ENCODE measurements around the gene ZNF451.

DNA sequence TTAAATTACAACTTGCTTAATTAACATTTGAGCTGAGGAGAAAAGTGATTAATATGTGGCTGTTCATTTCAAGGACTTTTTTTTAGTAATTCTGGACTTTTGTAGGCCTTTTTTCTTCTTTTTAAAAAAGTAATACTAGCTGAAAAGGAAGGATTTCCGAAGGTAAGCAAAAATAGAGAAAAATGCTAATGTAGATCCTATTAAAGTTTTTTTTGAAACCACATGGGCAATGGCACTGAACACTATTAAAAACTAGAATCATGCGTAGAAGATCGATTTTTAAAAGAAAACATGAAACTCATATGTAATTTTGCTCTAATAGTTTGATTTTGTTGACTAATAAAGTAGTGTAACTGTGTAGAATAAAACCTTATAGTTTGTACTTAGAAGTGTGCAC lies 84.5 kb downstream of the ZNF451 start:
- TF ChIP-seq POLR2AphosphoS5 (IDR thresholded peaks at IDR 0.05; ENCODE audit: insufficient read depth, low read depth, low read length) (no peak), CTCF (IDR thresholded peaks at IDR 0.05; ENCODE audit: extremely low read depth in 1 of 2, insufficient read depth in 1 of 2, low read depth in 1 of 2, low read length in 2 of 2) (no peak), POLR2A (IDR thresholded peaks at IDR 0.05; ENCODE audit: low read depth, low read length) (no peak), GATA2 (IDR thresholded peaks at IDR 0.05; ENCODE audit: insufficient read depth, insufficient read length, low read depth, low read length) (no peak)
